ENCODE results near the gene INPP5A.

The INPP5A gene

DNA sequence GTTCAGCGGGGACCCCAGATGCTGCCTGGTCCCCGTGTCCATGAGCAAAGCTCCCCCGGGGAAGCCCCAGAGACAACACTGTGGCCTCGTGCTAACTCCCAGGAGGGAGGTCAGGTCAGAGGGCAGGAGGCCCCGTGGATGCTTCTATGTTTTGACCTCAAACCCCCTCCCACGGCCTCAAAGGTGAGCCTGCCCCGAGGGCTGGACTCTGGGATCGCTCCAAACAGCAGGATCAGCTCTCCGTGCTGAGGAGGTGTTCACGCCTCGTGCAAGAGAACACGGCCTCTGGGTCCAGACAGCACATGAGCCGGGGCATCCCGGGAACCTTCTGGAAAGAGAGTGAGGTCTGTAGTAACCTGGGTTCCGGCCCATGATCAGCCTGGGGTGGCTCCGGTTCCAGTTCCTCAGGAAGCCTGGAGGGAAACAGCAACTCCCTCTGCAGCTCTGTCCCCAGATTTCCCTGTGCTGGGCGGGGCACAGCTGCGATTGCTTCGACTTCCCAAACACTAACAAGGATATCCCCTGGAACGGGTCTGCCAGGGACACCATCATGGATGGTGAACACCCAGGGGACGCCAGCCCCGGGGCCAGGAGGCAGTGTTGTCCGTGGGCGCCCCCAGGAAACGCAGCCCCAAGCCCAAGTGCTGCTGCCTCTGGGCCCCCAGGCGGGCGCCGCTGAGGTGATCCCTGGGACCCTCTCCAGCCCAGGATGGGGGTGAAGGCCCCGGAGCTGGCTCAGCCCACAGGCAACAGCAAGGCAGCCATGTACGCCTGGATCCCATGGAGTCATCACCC lies 18.0 kb upstream of the INPP5A start:
- DNase-seq = no peak

DNA sequence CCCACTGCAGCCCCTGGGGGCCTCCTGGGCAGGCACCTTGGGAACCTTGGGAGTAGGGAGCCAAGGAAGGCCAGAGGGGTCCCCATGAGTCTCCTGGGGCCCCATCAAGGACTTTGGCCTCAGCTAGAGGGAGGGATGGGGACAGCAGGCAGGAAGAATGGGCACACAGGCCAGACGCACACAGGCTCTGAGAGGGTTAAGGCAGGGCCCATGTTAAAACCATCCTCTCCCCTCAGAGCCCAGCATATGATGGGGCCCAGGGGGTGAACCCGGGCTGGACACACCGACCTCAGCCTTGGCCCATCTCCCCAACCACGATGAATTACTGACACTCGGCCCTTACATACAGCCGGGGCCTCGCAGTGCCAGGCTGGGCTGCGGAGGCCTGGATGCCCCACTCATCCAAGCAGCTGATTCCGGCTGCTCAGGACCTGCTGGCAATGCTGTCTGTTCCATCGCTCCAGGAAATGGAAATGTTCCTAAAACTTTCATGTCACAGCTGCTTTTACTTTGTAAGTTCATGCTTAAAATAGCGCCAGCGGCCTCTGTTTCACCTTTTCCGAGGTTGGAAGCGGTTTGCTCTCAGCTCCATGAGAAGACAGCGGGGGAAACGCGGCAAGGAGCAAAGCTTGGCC lies 17.3 kb upstream of the INPP5A start:
- DNase-seq = no peak

DNA sequence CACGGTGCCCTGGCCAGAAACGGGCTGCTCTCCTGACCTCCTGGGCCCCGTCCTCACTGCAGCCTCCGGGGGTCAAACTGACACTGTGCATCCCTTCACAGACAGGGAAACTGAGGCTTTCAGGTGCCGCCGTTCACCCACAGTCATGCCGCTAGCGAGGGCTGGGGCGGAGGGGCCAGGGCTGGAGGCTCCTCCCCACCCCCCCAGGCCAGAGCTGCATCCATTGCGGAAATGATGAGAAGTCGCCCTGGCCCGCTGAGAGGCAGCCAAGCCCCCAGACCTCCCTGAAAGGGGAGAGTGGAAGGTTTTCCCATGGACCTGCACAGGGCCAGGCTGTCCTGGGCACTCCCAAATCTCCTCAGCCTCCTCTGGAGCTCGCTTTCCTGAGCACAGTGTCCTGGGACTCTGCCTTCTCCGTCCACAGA lies 16.5 kb upstream of the INPP5A start:
- no peak for DNase-seq

DNA sequence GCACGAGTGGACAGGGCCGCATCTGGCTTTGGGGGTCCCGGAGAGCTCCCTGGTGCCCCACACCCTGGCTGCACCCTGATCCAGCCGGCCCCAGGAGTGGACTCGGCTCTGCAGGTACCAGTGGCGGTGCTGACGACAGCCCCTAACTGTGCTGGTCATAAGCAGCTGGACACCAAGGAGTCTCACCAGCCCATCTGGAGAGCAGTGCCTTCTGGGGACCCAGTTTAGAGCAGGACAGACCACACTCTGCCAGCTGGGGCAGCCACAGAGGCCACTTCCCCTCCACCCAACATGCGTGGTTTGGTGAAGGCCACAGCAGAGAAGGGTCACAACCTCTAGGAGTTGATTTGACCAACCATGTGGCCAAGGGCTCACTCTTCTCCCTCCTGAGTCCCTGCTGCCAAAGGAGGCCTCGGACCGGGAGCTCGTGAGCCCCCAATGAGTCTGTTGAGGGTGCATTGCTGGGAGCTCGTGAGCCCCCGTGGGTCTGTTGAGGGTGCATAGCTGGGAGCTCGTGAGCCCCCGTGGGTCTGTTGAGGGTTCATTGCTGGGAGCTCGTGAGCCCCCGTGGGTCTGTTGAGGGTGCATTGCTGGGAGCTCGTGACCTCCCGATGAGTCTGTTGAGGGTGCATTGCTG lies 16.0 kb upstream of the INPP5A start:
- DNase-seq = no peak

DNA sequence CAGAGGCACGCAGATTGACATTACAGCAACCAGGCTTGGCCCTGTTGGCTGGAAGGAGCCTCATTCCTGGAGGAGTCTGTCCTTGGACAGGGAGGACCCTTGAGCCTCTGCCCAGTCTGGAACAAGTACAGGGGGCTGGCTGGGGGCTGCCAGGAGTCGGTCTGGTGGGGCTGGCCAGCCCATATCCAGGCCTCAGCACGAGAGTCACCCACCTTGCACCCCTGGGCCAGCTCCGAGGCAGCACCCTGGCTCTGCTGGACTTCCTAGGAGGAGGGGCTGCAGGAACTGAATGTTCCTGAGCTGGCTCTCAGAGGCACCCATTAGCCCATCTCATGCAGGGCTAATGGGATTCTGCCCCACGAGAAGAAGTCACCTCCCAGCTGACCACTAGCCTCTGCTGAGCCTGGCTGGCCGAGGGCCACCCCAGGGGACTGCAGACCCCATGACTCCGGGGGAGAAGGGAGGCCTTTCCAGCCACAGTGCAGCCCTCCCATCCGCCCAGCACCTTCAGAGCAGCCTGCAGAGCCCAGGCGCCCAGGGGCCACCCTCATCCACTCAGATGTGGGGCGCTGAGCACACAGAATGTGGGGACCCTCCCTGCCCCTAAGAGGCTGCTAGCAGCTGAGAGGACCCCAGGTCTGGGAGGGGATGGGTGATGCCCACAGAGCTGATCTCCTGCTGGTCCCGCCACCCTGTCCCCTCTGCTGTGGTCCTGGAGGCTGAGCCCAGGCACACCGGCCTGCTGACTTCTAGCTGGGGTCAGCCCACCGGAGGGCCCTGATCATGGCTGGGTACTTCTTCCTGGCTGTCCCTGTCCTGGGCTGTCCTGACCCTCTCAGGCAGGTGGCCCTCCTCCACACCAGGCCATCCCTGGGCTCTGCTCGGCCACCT lies 14.8 kb upstream of the INPP5A start:
- no peak for DNase-seq

DNA sequence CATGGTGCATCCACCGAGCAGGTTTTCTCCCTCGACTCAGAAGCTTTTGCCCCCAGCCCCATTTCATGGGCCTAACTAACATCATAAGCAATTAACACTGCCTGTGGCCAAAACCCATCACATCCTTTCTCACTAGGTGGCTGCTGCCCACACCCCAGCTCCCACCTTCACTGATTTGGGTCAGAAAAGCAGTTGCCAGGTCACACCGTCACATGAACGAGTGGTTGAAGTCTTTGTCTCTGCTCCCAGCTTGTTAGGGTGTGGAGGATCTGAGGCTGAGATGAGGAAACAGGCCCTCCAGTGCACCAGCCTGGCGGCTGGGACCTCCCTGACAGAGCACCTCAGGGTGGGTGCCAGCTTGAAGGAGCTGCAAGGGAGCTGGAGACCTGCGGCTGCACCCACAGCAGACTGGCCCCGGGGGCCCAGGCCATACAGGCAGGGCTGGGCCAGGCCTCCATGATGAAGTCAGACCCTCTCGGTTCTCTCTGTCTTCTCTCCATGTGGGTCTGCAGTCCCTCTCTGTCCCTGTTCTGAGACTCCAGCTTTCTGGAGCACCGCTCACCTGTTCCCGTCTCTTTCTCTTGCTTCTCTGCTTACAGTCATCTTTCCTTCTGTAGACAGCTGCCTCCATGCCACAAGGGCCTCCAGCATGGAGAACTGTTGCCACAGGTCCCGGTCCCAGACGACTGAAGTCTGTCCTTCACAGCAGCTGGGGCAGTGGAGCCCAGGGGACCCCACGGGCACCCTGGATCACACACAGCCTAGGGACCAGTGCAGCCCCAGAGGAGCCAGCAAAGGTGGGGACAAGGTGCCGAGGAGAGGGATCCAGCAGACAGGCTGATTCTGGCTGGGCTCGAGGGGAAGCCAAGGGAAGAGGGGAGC lies 13.8 kb upstream of the INPP5A start:
- DNase-seq = no peak

DNA sequence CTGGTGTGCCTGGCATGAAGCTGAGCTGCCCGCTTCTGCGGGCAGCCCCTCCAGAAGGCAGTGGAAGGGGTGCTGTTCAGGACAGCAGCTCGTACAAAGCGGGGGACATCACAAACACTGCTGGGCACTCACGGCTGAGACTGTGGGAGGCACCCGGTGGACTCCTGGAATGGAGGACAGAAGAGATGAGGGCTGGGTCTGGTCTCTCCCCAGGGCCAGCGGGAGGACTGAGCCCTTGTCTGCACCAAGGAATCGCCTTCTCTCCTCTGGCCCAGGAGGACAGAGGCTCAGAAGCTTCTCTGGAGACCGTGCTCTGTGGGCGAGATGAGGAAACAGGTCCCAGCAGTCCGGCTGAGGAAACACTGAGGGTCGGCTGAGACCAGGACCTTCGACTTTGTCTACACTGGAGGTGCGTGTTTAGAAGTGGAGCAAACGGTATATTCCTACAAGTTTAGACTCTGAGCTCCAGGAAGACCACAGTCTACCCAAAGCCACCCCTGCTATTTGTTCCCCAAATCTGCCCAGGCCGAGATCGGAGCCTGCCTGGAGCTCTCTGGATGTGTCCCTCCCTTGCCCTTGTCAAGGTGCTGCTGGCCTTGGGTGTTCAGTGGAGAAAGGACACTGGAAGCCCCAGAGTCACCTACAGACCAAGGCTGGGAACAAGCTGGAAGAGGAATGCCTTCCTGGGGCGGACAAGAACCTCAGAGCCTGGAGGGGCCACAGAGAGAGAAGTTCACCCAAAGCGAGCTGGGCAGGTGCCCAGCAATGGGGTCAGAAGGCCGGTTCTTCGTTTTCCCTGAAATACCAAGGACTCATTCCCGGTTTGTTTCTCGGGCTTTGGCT lies 12.9 kb upstream of the INPP5A start:
- no peak for DNase-seq

DNA sequence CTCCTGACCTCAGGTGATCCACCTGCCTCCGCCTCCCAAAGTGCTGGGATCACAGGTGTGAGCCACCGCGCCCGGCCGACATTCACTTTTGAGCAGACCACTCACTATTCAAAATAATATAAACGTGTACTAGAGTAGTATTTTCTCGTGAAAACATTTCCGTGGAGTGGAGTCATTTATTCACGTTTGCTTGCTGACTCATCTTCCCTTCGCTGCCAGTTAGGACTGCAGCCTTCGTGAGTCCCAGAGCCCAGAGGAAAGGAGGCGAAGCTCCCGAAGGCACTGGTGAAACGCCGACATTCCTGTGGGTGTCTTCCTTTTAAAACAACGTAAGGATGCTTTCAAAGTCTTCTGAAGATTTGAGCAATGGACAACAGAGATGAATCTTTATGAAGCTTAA lies 10.9 kb upstream of the INPP5A start:
- DNase-seq = no peak

DNA sequence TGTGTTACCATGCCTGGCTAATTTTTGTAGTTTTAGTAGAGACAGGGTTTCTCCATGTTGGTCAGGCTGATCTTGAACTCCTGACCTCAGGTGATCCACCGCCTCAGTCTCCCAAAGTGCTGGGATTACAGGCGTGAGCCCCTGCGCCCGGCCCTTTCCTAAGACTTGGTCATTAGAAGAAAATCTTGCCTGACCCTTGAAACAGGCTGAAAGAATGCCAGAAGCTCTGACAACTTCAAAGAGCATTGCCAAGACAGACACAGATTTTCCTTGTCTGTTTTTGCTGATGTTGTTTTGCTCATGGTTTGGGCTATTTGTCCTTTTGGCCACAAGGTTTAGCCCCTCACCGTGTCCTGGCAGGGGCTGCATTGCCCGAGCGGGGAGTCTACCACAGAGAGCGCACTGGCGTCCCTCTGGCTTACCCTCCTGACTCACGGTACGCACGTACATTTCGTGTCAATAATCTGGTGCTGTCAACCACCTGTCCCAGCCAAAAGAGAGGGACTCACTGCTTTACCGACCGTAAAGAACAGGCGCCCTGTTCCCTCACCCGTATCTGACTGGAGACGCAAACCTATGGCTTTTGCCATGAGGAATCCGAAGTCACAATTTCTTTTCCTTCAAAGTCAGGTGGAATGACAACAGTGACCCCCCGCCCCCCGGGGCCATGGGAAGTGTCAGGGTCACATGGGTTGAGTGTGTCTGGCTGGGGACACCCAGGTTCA lies 10.1 kb upstream of the INPP5A start:
- no peak for DNase-seq

DNA sequence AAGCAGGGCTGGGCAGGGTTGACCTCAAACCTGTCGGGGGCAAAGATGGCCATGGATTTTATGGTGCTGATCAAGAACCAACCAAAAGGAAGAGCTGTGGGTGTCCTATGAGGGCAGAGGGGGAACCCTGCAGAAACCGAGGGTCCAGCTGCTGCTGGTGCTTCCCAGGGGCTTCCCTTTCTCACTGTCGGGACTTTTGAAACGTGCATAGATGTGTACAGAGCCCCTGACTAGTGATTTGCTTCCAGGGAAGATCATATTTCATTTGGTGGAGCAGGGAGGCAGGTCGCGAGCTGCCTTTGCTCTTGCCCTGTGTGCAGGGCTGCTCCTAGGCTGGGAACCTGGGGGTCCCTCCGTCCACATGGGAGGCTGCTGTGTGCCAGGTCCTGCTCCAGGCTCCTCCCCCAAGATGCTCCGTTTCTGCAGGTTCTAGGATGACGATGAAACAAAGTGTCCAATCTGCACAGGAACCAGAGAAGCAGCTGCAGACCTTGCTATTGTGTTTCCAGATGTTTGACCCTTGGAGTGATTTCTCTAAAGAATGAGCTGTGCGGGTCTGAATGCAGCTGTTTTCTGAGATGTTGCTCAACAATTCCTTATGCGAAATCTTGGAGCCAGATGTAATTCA lies 9.4 kb upstream of the INPP5A start:
- DNase-seq = no peak

DNA sequence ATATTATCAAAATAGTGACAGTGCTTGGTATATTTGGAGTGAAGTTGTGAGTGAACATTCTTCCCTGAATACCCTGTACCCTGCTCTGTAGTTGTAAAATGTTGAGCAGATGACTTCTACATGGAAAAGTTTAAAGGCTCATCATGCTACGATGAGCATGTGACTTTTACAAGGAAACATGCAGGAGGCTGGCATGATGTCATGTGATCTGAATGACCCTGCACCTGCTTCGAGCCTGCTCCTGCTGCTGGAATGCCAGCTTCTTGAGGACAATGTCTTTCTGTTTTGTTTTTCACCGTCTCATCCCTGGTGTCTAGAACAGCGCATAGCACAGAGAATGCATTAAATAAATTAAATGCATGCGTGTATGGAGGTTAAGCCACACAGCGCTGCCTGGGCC lies 5.4 kb upstream of the INPP5A start:
- no peak for DNase-seq

DNA sequence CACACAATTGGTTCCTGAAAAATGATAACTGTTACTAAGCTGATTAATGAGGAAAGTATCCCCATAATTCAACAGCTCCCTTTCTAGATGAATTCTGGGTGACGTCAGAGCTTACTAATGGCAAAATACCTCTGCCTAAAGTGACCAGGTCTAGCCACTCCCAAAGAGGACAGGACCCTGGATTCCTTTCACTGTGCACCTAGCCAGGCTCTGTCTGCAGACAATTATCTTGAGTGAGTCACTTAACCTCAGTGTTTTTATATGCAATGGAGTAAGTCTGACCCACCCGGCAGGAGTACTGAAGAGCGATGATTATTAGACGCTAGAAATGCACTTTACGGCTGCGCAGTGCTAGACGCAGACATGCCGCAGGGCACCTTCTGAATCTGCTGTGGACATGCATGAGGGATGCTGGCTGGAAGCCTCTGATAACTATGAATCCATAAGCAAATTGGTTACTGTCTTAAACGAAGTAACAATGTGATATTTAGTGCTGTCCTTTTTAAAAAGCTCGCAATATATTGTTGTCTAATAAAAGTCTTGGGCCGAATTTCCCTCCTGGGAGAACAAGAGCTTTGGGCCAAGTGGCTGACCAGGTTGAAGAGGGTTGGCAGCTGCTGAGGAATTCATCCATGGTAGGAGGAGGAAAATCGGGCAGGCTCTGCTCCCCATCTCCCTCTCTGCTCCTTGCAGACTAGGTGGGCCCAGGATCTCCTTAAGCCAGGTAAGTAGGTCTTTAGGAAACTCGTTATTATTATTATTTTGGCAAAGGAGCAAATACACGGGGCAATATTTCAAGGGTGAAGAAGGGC lies 4.6 kb upstream of the INPP5A start:
- DNase-seq = no peak

DNA sequence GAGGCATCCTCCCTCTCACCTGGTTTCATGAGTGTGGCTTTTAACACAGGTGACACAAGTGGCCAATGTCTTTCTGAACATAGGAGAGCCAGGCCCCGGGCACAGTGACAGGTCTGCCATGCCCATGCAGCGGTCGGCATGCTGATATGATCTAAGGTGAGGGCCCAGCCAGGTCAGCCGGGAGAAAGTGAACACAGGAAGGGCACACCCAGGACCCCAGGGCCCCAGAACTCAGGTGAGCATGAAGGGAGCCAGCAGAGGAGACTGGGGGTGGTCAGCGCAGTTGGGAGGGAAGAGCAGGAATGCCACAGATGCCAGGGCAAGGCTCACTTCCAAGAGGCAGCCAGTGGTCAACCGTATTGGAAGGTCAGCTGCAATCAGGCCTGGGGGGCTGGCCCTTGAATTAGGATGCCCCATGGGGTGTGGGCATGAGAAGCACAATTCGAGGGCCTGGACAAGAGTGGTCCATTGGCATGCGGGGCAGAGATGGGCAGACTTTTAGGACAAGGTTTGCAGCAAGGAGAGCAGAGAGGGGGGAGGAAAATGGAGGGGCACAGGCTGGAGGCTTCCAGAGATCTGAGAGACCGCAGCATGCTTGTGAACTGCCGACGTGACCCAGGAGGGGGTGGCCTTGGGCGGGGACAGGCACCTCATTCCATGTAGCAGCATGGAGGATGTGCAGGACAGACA lies 3.9 kb upstream of the INPP5A start:
- DNase-seq = no peak

DNA sequence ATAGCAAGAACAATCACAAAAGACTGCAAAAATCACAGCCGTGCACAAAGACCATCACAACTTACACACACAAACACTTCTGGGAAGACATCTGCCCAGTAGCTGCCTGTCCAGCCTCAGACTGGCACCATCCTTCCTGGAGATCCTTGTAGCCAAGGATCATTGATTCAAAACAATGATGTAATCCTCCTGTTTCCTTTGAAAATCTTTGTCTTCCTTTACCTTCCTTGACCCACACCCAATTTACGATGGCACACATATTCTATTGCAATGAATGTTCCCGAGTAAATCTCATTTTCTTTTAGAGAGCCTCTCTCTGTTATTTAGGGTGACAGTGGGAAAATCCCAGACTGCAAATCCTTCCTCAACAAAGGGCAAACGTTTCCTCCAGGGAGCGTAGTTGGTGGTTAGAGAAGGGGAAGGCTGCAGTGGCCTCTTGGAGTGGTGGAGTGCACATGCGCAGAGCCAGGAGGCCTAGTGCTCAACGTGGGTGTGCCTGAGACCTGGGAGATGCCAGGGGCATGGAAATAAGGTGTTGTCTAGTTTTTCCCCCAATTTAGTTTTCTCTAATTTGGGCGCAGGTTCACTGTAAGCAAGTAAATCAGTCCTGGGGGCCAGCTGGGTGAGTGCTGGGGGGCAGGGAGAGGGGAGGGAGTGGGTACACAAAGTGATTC lies 3.1 kb upstream of the INPP5A start:
- peak in 1 of 3 experiments; percentile 1 for DNase-seq

DNA sequence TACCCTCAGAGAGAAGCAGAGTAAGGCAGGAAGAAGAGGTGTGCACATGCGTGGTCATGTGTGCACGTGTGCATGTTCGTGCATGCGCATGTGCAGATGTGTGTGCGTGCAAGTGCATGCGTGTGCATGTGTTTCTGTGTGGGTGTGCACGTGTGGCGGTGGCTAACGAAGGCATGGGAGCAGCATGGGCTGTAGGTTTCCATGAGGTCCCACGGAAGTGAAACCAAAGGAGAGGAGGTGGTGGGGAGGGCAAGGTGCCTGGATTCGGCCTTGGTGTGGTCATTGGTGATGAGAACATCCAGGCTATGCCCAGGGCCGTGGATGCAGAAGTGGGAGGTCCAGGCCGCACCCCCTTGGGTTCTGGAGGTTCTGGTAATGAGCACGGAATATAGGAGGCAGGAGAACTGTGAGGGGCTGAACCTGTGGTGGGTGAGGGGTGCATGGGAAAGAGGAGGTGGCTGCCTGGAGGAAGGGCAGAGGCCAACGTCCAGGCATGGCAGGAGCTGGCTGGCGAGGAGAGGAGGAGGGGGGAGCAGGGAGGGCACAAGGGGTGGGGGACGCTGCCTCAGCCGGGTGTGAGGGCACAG lies 2.4 kb upstream of the INPP5A start:
- DNase-seq = no peak

DNA sequence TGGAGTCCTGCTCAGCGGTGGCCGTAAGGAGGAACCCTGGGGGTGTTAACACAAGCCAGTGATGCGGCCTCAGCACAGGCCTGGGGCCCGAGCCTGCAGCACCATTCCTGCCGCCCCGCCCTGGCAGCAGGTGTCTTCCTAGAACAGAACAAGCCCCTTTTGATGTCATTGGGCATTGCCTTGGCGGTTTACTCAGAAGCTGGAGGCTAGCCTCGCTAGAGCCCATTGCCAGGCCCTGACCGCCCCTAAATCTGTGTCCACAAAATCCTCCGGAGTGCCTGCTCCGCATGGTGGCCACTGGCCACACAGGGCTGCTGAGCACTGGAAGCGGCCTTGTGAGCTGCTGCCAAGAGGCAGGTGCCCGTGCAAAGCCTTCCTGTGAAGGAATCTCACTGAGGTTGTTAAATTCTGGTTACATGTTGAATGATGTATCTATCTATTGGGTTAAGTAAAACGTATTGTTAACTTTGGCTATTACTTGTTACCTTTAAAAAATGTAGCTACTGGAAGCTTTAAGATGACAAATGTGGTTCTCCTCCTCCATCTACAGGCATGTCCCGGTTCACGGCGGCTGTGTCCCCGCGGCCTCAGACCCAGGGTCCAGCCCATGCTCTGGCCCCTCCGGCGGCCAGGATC lies 1.2 kb upstream of the INPP5A start:
- DNase-seq = peak in 1 of 3 experiments; percentile 18
